ENCODE measurements around the gene CAPN11.
A peak's percentile ranks its signal among the peaks of the same experiment; 100 is the strongest.

The CAPN11 gene

DNA sequence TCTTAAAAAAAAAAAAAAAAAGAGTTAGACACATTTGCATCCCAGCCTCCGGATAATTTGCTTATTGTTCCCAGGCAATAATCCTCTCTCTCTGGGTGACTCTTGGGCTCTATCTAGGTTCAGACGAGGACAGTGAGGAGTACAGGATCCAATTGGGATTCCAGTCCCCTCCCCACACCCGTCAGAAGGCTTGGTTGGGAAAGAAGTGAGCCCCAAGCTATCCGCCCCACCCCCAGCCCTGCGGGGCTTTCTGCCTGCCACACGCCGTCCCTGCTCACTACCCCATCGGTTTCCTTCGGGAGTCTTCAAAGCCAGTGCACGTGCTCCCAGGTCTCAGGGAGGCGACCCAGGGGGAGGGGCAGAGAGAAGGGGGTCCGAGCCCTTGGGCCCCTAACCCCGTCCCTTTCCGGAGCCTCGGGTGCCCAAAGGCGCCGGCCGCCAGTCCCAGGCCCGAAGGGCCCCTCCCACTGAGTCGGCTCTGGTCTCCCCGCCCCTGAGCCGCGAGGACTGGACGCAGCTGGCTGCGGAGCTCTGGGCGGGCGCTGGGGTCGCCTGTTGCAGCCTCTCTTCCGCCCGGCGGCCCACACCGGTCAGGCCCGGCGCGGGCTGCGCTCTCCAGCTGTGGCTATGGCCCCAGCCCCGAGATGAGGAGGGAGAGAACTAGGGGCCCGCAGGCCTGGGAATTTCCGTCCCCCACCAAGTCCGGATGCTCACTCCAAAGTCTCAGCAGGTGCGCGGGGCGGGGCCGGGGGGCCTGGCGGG lies 60.6 kb downstream of the CAPN11 start:
- Histone ChIP-seq H3K27me3 (ENCODE audit: control insufficient read depth, insufficient read depth, low read length) (no peaks in the 10 kb centered on the region; the same call in 1 of the 2 replicates), H3K9ac (ENCODE audit: low read depth, low read length) (peak overlapping the region; percentile 69), H3K4me3 (ENCODE audit: low read depth, low read length) (peak overlapping the region; percentile 56), H3K9me3 (ENCODE audit: control insufficient read depth, insufficient read depth, low read length) (no peaks in the 10 kb centered on the region), H3K36me3 (ENCODE audit: control insufficient read depth, insufficient read depth, low read length) (no peaks in the 10 kb centered on the region), H3K4me1 (ENCODE audit: control insufficient read depth, insufficient read depth, low read length) (peaks cover 51% of the 10 kb centered on the region), H3K27ac (ENCODE audit: low read depth, low read length) (peak overlapping the region; percentile 99)

DNA sequence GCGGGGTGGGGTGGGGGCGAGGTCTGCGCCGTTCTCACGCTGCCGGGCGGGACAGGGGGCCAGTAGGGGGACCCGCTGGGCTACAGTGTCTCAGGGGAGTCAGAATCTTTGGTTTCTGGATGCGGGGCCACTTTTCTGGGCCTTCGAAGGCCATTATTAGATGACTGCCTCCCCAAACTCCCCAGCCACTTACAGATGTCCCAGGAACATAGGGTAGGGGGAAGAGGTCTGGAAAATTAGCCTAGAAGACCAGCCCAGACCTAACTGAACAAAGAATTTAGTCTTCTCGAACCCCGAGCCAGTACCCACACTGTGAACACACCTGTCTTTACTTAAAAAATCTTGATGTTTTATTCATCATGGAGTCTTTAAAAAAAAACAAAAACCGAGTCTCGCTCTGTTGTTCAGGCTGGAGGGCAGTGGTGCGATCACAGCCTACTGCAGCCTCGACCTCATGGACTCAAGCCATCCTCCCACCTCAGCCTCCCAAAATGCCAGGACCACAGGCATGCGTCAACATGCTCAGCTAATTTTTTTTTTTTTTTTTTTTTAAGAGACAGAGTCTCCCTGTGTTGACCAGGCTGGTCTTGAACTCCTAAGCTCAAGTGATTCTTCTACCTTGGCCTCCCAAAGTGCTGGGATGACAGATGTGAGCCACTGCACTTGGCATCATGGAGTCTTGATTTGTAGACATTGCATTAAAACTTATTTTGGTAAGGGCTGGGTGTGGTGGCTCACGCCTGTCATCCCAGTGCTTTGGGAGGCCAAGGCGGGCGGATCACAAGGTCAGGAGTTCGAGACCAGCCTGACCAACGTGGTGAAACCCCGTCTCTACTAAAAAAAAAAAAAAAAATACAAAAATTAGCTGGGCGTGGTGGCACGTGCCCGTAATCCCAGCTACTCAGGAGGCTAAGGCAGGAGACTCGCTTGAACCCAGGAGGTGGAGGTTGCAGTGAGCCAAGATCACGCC lies 61.5 kb downstream of the CAPN11 start:
- H3K36me3 ChIP-seq (ENCODE audit: control insufficient read depth, insufficient read depth, low read length) = no peaks in the 10 kb centered on the region
- H3K9ac ChIP-seq (ENCODE audit: low read depth, low read length) = no peak overlapping the region
- no peaks in the 10 kb centered on the region for H3K9me3 ChIP-seq (ENCODE audit: control insufficient read depth, insufficient read depth, low read length)
- peaks cover 59% of the 10 kb centered on the region for H3K4me1 ChIP-seq (ENCODE audit: control insufficient read depth, insufficient read depth, low read length)
- peak overlapping the region; percentile 99 for H3K27ac ChIP-seq (ENCODE audit: low read depth, low read length)
- H3K4me3 ChIP-seq (ENCODE audit: low read depth, low read length) = peak overlapping the region; percentile 53
- no peaks in the 10 kb centered on the region; the same call in 1 of the 2 replicates for H3K27me3 ChIP-seq (ENCODE audit: control insufficient read depth, insufficient read depth, low read length)

DNA sequence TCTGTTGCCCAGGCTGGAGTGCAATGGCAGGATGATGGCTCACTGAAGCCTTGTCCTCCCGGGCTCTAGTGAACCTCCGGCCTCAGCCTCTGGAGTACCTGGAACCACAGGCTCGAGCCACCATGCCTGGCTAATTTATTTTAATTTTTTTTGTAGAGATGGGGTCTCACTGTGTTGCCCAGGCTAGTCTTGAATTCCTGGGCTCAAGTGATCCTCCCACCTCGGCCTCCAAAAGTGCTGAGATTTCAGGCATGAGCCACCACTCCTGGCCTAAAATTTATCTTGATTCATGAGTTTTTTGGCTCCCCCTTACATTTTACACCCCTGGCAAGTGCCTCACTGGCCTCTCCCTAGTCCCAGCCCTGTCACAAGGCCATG lies 62.3 kb downstream of the CAPN11 start:
- peak overlapping the region; percentile 13 for H3K27ac ChIP-seq (ENCODE audit: low read depth, low read length)
- peaks cover 67% of the 10 kb centered on the region for H3K4me1 ChIP-seq (ENCODE audit: control insufficient read depth, insufficient read depth, low read length)
- H3K4me3 ChIP-seq (ENCODE audit: low read depth, low read length) = no peak overlapping the region
- H3K27me3 ChIP-seq (ENCODE audit: control insufficient read depth, insufficient read depth, low read length) = no peaks in the 10 kb centered on the region; the same call in 1 of the 2 replicates
- peaks cover 1% of the 10 kb centered on the region; the same call in 1 of the 2 replicates for H3K36me3 ChIP-seq (ENCODE audit: control insufficient read depth, insufficient read depth, low read length)
- no peaks in the 10 kb centered on the region for H3K9me3 ChIP-seq (ENCODE audit: control insufficient read depth, insufficient read depth, low read length)
- H3K9ac ChIP-seq (ENCODE audit: low read depth, low read length) = no peak overlapping the region

DNA sequence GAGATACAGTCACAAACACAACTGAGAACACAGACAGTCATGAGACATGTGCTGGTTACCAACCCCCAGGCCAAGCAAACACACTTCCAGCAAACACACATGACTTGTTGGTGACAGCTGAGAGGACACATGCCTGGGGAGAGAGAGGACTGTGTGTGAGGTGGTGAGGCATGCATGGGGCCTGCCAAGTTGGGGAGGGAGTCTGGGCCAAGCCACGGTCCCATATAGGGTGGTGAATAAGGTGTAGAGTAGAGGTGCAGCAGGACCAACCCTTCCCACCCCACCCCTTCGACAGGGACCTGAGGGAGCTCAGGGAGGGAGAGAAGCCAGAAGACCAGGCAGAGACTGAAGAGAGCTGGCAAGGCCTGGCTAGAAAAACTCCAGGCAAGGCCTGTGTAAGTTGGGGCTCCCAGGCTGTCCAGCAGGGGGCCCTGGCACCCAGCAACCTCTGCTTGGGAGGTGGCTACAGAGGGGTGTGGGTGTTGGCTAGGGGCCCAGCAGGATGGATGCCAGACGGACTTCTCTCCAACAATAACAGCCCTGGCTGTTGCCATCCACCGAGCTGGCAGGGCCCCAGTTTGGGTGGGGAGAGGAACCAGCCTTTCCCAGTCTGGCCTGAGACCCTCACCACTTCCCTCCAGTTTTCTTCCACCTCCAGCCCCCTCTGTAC lies 62.8 kb downstream of the CAPN11 start:
- H3K4me3 ChIP-seq (ENCODE audit: low read depth, low read length) = no peak overlapping the region
- peak overlapping the region; percentile 13 for H3K27ac ChIP-seq (ENCODE audit: low read depth, low read length)
- no peak overlapping the region for H3K9ac ChIP-seq (ENCODE audit: low read depth, low read length)

DNA sequence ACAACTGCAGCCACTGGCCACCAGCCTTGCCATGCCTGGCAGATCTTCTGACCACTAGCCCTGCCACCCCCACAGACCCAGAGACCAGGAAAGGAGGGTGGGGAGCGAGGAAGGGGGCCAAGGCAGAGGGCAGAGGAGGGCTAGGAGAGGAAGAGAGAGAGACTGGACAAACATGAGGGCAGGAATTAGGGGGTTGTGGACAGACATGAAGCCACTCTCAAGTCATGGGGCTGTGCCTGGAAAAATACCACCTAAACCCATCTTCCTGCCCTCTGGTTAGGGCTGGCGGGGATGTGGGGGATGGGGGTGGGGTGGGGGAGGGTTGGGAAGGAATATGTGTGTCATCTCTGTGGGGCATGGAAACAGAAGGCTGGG lies 63.3 kb downstream of the CAPN11 start:
- no peak overlapping the region for H3K4me3 ChIP-seq (ENCODE audit: low read depth, low read length)
- H3K36me3 ChIP-seq (ENCODE audit: control insufficient read depth, insufficient read depth, low read length) = peaks cover 3% of the 10 kb centered on the region; the same call in 1 of the 2 replicates
- no peak overlapping the region for H3K9ac ChIP-seq (ENCODE audit: low read depth, low read length)
- no peaks in the 10 kb centered on the region; the same call in 1 of the 2 replicates for H3K27me3 ChIP-seq (ENCODE audit: control insufficient read depth, insufficient read depth, low read length)
- H3K4me1 ChIP-seq (ENCODE audit: control insufficient read depth, insufficient read depth, low read length) = peaks cover 67% of the 10 kb centered on the region
- no peaks in the 10 kb centered on the region for H3K9me3 ChIP-seq (ENCODE audit: control insufficient read depth, insufficient read depth, low read length)
- H3K27ac ChIP-seq (ENCODE audit: low read depth, low read length) = peak overlapping the region; percentile 89

More for the DNA sequence above, 62.8 kb downstream of the CAPN11 start:
- no peaks in the 10 kb centered on the region; the same call in 1 of the 2 replicates for H3K27me3 ChIP-seq (ENCODE audit: control insufficient read depth, insufficient read depth, low read length)
- peaks cover 68% of the 10 kb centered on the region for H3K4me1 ChIP-seq (ENCODE audit: control insufficient read depth, insufficient read depth, low read length)
- H3K36me3 ChIP-seq (ENCODE audit: control insufficient read depth, insufficient read depth, low read length) = peaks cover 3% of the 10 kb centered on the region; the same call in 1 of the 2 replicates
- H3K9me3 ChIP-seq (ENCODE audit: control insufficient read depth, insufficient read depth, low read length) = no peaks in the 10 kb centered on the region

DNA sequence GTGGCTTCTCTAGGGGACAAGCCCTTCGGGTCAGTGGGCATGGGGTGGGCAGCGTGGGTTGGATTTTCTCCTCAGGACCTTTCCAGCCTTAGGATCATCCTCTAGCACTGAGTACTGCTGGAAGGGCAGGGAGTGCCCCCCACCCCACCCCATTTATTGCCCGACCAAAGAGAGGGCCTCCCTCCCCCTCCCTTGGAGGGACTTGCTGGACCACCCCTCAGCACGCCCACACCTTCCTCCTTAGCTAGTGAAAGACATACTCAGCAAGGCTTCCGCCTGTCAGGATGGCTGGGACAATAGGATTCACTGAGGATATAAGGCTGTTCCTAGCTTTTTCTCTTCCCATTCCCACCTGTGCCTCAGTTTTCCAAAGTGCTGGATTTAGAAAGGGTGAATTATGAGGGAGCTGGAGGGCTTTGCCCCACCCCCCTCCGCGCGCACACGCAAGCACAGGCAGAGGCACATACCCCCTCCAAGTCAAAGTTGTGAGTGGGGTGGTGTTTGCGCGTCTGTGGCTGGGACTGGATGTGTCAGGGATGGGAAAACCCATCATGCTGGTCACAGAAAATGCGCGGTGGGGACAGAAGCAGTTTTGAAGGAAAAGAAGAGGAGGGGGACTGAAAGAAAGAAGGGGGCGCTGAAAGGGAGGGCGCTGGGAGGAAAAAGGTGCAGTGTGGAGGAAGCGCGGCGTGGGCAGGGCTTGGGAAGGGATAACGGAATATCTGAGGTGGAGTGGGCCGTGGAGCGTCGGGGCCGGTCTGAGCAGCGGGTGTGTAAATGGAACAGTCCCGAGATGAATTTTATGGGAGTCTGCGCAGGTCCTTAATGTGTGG lies 64.1 kb downstream of the CAPN11 start:
- H3K36me3 ChIP-seq (ENCODE audit: control insufficient read depth, insufficient read depth, low read length) = peaks cover 3% of the 10 kb centered on the region; the same call in 1 of the 2 replicates
- no peaks in the 10 kb centered on the region; the same call in 1 of the 2 replicates for H3K27me3 ChIP-seq (ENCODE audit: control insufficient read depth, insufficient read depth, low read length)
- peak overlapping the region; percentile 89 for H3K27ac ChIP-seq (ENCODE audit: low read depth, low read length)
- peaks cover 60% of the 10 kb centered on the region for H3K4me1 ChIP-seq (ENCODE audit: control insufficient read depth, insufficient read depth, low read length)
- peak overlapping the region; percentile 65 for H3K4me3 ChIP-seq (ENCODE audit: low read depth, low read length)
- H3K9me3 ChIP-seq (ENCODE audit: control insufficient read depth, insufficient read depth, low read length) = no peaks in the 10 kb centered on the region
- no peak overlapping the region for H3K9ac ChIP-seq (ENCODE audit: low read depth, low read length)

DNA sequence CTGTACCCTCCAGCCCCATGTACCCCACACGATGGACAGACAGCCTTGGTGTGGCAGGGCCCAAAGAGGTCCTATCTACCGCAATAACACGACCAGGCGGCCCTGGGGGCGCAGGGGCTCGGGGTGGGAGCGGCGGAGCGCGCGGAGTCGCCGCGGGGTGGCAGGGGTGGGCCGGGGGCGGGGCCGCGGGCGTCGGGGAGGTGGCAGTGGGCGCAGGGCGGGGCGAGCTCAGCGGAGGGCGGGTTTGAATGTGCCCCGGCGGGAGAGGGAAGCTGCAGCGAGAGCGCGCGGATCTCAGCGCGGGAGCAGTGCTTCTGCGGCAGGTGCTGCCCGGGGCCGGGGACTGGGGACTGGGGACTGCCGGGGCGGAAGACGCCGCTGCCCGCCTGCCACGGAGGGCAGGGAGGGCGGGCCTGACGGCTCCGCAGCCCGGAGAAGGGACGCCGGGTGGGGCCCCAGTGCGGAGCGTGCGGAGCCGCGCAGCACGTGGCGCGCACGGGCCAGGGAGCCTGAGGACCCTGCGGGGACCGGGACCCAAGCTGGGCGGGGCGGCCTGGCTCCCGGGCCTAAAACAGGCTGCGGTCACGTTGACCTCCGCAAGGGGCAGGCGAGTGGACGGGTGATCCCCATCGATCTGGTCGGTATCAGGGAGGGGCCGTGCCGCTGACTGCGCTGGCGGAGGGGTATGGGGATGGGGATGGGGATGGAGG lies 64.9 kb downstream of the CAPN11 start, which contains the start of gene SLC29A1:
SLC29A1 (plus strand) TSS at position 277 of the 710 bp plus-strand sequence. CDS start 3,719 bp downstream, outside the sequence.
- H3K9ac ChIP-seq (ENCODE audit: low read depth, low read length) = peak within 1 kb of the TSS; percentile 65; the same call in 1 of the 2 replicates
- no peaks in the 10 kb centered on the region for H3K9me3 ChIP-seq (ENCODE audit: control insufficient read depth, insufficient read depth, low read length)
- peak within 1 kb of the TSS; percentile 90 for H3K27ac ChIP-seq (ENCODE audit: low read depth, low read length)
- peaks cover 52% of the 10 kb centered on the region for H3K4me1 ChIP-seq (ENCODE audit: control insufficient read depth, insufficient read depth, low read length)
- H3K4me3 ChIP-seq (ENCODE audit: low read depth, low read length) = peak within 1 kb of the TSS; percentile 77
- peaks cover 11% of the 10 kb centered on the region for H3K36me3 ChIP-seq (ENCODE audit: control insufficient read depth, insufficient read depth, low read length)
- H3K27me3 ChIP-seq (ENCODE audit: control insufficient read depth, insufficient read depth, low read length) = no peaks in the 10 kb centered on the region; the same call in 1 of the 2 replicates

DNA sequence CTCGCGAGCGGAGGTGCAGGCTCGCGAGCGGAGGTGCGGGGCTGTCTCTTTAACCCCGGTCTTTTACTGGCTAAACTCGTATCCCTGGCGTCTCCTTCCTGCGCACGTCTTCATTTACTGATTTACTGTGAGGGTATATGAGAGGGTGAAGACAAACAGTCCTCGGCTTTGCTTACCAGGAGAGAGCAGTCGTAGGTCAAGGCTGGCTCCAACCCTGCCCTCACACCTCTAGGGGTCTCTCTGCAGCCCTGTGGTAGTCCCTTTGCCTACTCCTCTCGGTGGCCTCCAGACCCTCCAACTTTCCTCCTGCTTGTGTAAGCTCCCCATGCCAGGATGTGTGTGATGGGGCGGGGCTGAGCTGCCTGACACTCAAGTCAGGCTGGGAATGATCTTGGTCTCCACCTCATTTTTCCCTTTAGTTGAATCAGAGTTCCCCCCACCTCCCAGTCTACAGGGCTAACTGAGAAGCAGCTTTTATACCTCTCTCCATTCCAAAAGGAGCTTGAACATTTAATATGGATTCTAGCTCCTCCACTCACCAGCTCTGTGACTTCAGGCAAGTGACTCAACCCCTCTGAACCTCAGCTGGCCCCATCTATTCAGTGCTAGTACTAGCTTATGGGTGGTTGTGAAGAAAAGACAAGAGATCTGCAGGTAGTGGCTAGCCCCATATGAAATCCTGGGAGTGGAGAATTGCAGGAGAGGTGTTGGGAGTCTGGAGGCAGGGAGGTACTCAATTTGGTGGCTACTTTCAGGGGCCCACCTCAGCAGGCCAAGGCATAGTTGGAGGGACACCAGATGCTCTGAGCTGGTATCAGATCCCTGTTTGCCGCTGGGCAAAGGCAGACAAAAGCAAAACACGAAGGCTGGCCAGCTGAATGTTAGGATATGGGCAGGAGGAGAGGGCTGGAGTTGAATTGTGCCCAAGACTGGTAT lies 65.7 kb downstream of the CAPN11 start:
- Histone ChIP-seq H3K27ac (ENCODE audit: low read depth, low read length) (peak overlapping the region; percentile 90), H3K4me1 (ENCODE audit: control insufficient read depth, insufficient read depth, low read length) (peaks cover 50% of the 10 kb centered on the region), H3K27me3 (ENCODE audit: control insufficient read depth, insufficient read depth, low read length) (no peaks in the 10 kb centered on the region; the same call in 1 of the 2 replicates), H3K4me3 (ENCODE audit: low read depth, low read length) (peak overlapping the region; percentile 77), H3K36me3 (ENCODE audit: control insufficient read depth, insufficient read depth, low read length) (peaks cover 19% of the 10 kb centered on the region), H3K9me3 (ENCODE audit: control insufficient read depth, insufficient read depth, low read length) (no peaks in the 10 kb centered on the region), H3K9ac (ENCODE audit: low read depth, low read length) (no peak overlapping the region)

DNA sequence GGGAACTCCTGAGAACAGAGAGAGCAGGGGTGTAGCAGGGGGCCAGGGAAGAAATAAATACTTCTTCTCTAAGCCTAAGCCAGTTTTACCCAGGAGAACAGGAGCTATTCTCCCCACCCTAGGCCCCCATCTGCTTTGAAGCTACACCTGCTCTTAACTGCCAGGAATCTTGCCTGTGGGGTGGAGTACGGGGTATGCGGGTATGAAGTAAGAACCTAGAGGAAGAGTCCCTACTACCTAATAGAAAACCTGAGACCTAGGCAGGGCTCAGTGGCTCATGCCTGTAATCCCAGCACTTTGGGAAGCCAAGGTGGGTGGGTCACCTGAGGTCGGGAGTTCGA lies 66.3 kb downstream of the CAPN11 start:
- H3K4me3 ChIP-seq (ENCODE audit: low read depth, low read length) = peak overlapping the region; percentile 77
- no peaks in the 10 kb centered on the region; the same call in 1 of the 2 replicates for H3K27me3 ChIP-seq (ENCODE audit: control insufficient read depth, insufficient read depth, low read length)
- peaks cover 25% of the 10 kb centered on the region for H3K36me3 ChIP-seq (ENCODE audit: control insufficient read depth, insufficient read depth, low read length)
- no peak overlapping the region for H3K9ac ChIP-seq (ENCODE audit: low read depth, low read length)
- H3K4me1 ChIP-seq (ENCODE audit: control insufficient read depth, insufficient read depth, low read length) = peaks cover 48% of the 10 kb centered on the region
- no peak overlapping the region for H3K27ac ChIP-seq (ENCODE audit: low read depth, low read length)
- H3K9me3 ChIP-seq (ENCODE audit: control insufficient read depth, insufficient read depth, low read length) = no peaks in the 10 kb centered on the region

Measured in HUES48 (cell line).